Ascending aorta (tissue), 2 donors: Measurements from ENCODE around the gene VILL. TPM values are rescaled to one million over a fixed set of nuclear protein-coding genes. Genes with fewer than 3 reads are reported as not detected.
A peak's percentile ranks its signal among the peaks of the same experiment; 100 is the strongest.

ENCODE experiments used
- DNase-seq, 2 donors: peaks; one replicate each; pipeline ENCODE4 v3.0.0-alpha.2; 2019; ENCODE audit warnings: low spot score in 2 of 2
- H3K27ac ChIP-seq, 2 donors: fragments of 200-600 bp; sonication (generic); one replicate each; pipeline ENCODE4 v1.5.1; 2016 to 2017; ENCODE audit warnings: mild to moderate bottlenecking in 1 of 2
- H3K27me3 ChIP-seq: fragments of 200-600 bp; sonication (generic); one replicate; pipeline ENCODE4 v1.5.1; 2017
- H3K36me3 ChIP-seq, 2 donors: fragments of 200-600 bp; sonication (generic); one replicate each; pipeline ENCODE4 v1.5.1; 2016
- H3K4me1 ChIP-seq, 2 donors: fragments of 200-600 bp; sonication (generic); one replicate each; pipeline ENCODE4 v1.5.1; 2016 to 2017; ENCODE audit warnings: mild to moderate bottlenecking in 1 of 2
- H3K4me3 ChIP-seq, 2 donors: fragments of 200-600 bp; sonication (generic); one replicate each; pipeline ENCODE4 v1.5.1; 2016 to 2017; ENCODE audit warnings: mild to moderate bottlenecking in 1 of 2
- H3K9me3 ChIP-seq, 2 donors: fragments of 200-600 bp; sonication (generic); one replicate each; pipeline ENCODE4 v1.5.1; 2016
- CTCF ChIP-seq, 3 experiments: fragments of 200-600 bp in 2 of 3; fragments of 450-650 bp in 1 of 3; sonication (generic) in 2 of 3; IDR thresholded peaks; one replicate each; pipeline ENCODE4 v1.5.1; 2016 to 2019; ENCODE audit warnings: antibody characterized with exemption in 3 of 3, mild to moderate bottlenecking in 1 of 3, moderate library complexity in 1 of 3
- intact Hi-C: fragments of 100-400 bp; cut with DNase I; formaldehyde crosslinking; loops from one replicate; pipeline ENCODE4 v1.15.1; 2023
- total RNA-seq: library from RNA; depleted of rRNA; stranded (reverse); fragments of >200 nt; gene quantifications from one replicate; pipeline ENCODE4 v1.1.0, GENCODE V29; 2016

VILL gene
- total RNA-seq, 1 donor from 2014 or later = 6.3 TPM

GRCh38 chr3:37984051-37984450 is 6.5 kb upstream of the VILL start:
- Histone ChIP-seq H3K9me3 (no peaks in the 10 kb centered on the region), H3K4me1 (no peaks in the 10 kb centered on the region), H3K36me3 (peaks cover 25 to 29% of the 10 kb centered on the region in 2 donors), H3K27ac (no peak overlapping the region), H3K4me3 (no peak overlapping the region), H3K27me3 (no peaks in the 10 kb centered on the region)
- DNase-seq = no peak
- intact Hi-C loops = no loop called here
- no peak for TF ChIP-seq CTCF (IDR thresholded peaks at IDR 0.05)

DNA sequence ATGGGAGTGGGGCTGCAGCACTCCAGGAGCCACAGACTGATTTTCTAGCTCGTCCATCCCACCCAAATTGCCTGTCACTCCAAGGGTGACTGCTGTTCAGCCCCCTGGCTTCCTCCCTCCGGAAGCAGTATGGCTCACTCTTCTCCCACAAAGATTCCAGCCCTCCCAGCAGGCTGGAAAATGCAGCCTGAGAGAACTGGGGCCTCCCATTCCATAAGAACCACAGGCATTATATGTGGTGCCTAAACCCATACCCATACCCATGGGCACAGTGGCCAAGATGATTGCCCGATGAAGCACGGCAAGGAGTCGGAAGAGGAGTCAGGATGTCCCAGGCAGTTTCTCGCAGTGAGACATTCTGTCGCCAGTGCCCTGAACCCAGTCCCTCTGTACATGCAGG is 6.0 kb upstream of the VILL start:
- Histone ChIP-seq H3K27me3 (no peaks in the 10 kb centered on the region), H3K9me3 (no peaks in the 10 kb centered on the region), H3K4me1 (no peaks in the 10 kb centered on the region), H3K36me3 (peaks cover 25 to 27% of the 10 kb centered on the region in 2 donors), H3K4me3 (no peak overlapping the region), H3K27ac (no peak overlapping the region)
- intact Hi-C loops = no loop called here
- TF ChIP-seq CTCF (IDR thresholded peaks at IDR 0.05) = no peak
- DNase-seq = no peak

DNA sequence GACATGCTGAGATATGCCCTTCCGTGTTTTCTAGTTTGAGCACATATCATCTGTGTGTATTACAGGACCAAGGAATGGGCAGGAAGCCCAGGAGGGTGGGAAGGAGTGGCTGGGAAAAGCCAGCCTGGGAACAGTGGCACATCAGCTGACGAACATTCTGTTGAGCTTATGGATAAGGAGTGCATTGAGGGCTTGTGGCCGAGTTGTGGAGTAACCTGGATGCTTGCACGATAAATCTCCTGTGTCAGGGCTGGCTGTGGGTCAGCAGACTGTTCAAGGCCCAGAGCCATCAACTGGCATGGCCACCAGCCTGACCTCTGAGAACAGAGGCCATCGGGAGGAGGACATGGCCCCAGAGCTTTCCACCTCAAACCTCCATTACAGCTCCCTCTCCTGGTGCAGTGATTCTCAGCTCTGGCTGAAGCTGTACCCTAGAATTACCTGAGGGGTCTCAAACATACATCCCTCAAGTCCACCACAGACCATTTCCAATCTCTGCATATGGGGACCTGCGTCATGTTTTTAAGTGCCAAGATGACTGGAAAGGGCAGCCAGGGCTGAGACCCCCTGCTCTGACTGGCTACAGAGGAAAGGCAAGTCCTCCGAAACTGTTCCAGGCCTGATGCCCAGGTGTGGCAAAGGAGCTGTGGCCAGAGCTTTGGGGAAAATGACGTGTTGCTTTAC is 4.8 kb upstream of the VILL start:
- peak in 1 of 2 donors; percentile 60 for DNase-seq
- Histone ChIP-seq H3K9me3 (no peaks in the 10 kb centered on the region), H3K27ac (no peak overlapping the region), H3K4me1 (no peaks in the 10 kb centered on the region), H3K4me3 (no peak overlapping the region), H3K36me3 (peaks cover 17% of the 10 kb centered on the region in 2 donors), H3K27me3 (no peaks in the 10 kb centered on the region)
- TF ChIP-seq CTCF (IDR thresholded peaks at IDR 0.05) = no peak
- intact Hi-C loops = no loop called here

GRCh38 chr3:37986479-37987314 is 3.9 kb upstream of the VILL start:
- no peak overlapping the region for H3K4me3 ChIP-seq
- intact Hi-C loops = no loop called here
- no peaks in the 10 kb centered on the region for H3K27me3 ChIP-seq
- no peak for TF ChIP-seq CTCF (IDR thresholded peaks at IDR 0.05)
- H3K4me1 ChIP-seq = no peaks in the 10 kb centered on the region
- H3K9me3 ChIP-seq = no peaks in the 10 kb centered on the region
- no peak overlapping the region for H3K27ac ChIP-seq
- DNase-seq = peak in 1 of 2 donors; percentile 58
- H3K36me3 ChIP-seq = peaks cover 8 to 10% of the 10 kb centered on the region in 2 donors

GRCh38 chr3:37987315-37987697 is 3.3 kb upstream of the VILL start:
- DNase-seq = no peak
- no peak for TF ChIP-seq CTCF (IDR thresholded peaks at IDR 0.05)
- Histone ChIP-seq H3K4me1 (no peaks in the 10 kb centered on the region), H3K9me3 (no peaks in the 10 kb centered on the region), H3K4me3 (no peak overlapping the region), H3K27me3 (no peaks in the 10 kb centered on the region), H3K27ac (no peak overlapping the region), H3K36me3 (peaks cover 5 to 6% of the 10 kb centered on the region in 2 donors)
- intact Hi-C loops = no loop called here
